ENCODE measurements around the gene PTBP3.
"Not testable (repeated sequence)": the region's sequence is repeated elsewhere in the genome, so short reads cannot be mapped to it uniquely, and the experiment has no call there.

Gene PTBP3

GRCh38 chr9:112268413-112268812 lies 65.0 kb downstream of the PTBP3 start:
- no peak for DNase-seq (ENCODE audit: low spot score)

- not testable (repeated sequence) for DNase-seq (ENCODE audit: low spot score)
Observed at GRCh38 chr9:112267086-112267485, 66.3 kb downstream of the PTBP3 start.

- no peak for DNase-seq (ENCODE audit: low spot score)
Observed at GRCh38 chr9:112265391-112265790, 68.0 kb downstream of the PTBP3 start.

- DNase-seq (ENCODE audit: low spot score): no peak
Observed at GRCh38 chr9:112262577-112262976, 70.8 kb downstream of the PTBP3 start.

GRCh38 chr9:112261133-112261532 lies 72.3 kb downstream of the PTBP3 start:
- no peak for DNase-seq (ENCODE audit: low spot score)

- no peak for DNase-seq (ENCODE audit: low spot score)
Observed at GRCh38 chr9:112258106-112258505, 75.3 kb downstream of the PTBP3 start.

- DNase-seq (ENCODE audit: low spot score): no peak
Observed at GRCh38 chr9:112252194-112252593, 81.2 kb downstream of the PTBP3 start.

GRCh38 chr9:112249277-112249676 lies 84.1 kb downstream of the PTBP3 start:
- DNase-seq (ENCODE audit: low spot score): peak; percentile 12

- no peak for DNase-seq (ENCODE audit: low spot score)
Observed at GRCh38 chr9:112248722-112249121, 84.7 kb downstream of the PTBP3 start.

GRCh38 chr9:112247090-112247489 lies 86.3 kb downstream of the PTBP3 start:
- DNase-seq (ENCODE audit: low spot score): no peak

- no peak for DNase-seq (ENCODE audit: low spot score)
Observed at GRCh38 chr9:112245126-112245525, 88.3 kb downstream of the PTBP3 start.

GRCh38 chr9:112242147-112242804 lies 91.1 kb downstream of the PTBP3 start:
- no peak for DNase-seq (ENCODE audit: low spot score)

GRCh38 chr9:112241491-112241890 lies 91.9 kb downstream of the PTBP3 start:
- no peak for DNase-seq (ENCODE audit: low spot score)

- DNase-seq (ENCODE audit: low spot score): no peak
Observed at GRCh38 chr9:112239708-112240107, 93.7 kb downstream of the PTBP3 start.

GRCh38 chr9:112239284-112239683 lies 94.1 kb downstream of the PTBP3 start:
- DNase-seq (ENCODE audit: low spot score): no peak

- DNase-seq (ENCODE audit: low spot score): no peak
Observed at GRCh38 chr9:112234779-112235178, 98.6 kb downstream of the PTBP3 start.

GRCh38 chr9:112233769-112234168 lies 99.7 kb downstream of the PTBP3 start:
- DNase-seq (ENCODE audit: low spot score): no peak

- no peak for DNase-seq (ENCODE audit: low spot score)
Observed at GRCh38 chr9:112232233-112232632, 101.2 kb downstream of the PTBP3 start.

GRCh38 chr9:112226091-112226490 lies 107.3 kb downstream of the PTBP3 start:
- no peak for DNase-seq (ENCODE audit: low spot score)

- peak; percentile 26 for DNase-seq (ENCODE audit: low spot score)
Observed at GRCh38 chr9:112224401-112225289, 108.8 kb downstream of the PTBP3 start.

GRCh38 chr9:112218908-112219307 lies 114.5 kb downstream of the PTBP3 start:
- DNase-seq (ENCODE audit: low spot score): peak; percentile 70

- no peak for DNase-seq (ENCODE audit: low spot score)
Observed at GRCh38 chr9:112212926-112213325, 120.5 kb downstream of the PTBP3 start.

GRCh38 chr9:112207451-112207850 lies 126.0 kb downstream of the PTBP3 start:
- DNase-seq (ENCODE audit: low spot score): no peak

Measured in activated CD4-positive, alpha-beta T cell treated with anti-CD3 and anti-CD28 coated beads, Interleukin-2, Interleukin-4, amounts not matched to agents 100 ng/mL and 50 ng/mL, durations not matched to agents 16 hours and 8 hours (primary cell).